Liver (tissue), 9 donors: Measurements from ENCODE around the gene CWF19L2. TPM values are rescaled to one million over a fixed set of nuclear protein-coding genes. Genes with fewer than 3 reads are reported as not detected.
"Not testable (repeated sequence)": the region's sequence is repeated elsewhere in the genome, so short reads cannot be mapped to it uniquely, and the experiment has no call there.

Source experiments
- DNase-seq: peaks from one replicate; pipeline ENCODE4 v3.0.0-alpha.2; 2017; ENCODE audit warnings: low spot score
- H3K27ac ChIP-seq, 2 donors: one replicate each; pipeline ENCODE4 v1.7.0; 2013; ENCODE audit warnings: inconsistent platforms in 2 of 2, low read length in 2 of 2, control low read depth in 1 of 2, low read depth in 1 of 2, mild to moderate bottlenecking in 1 of 2
- H3K27me3 ChIP-seq, 4 donors: one replicate each; pipeline versions ENCODE4 v1.6.1 to v1.7.0; 2013; ENCODE audit warnings: low read length in 3 of 4, inconsistent platforms in 1 of 4, mild to moderate bottlenecking in 1 of 4, moderate library complexity in 1 of 4; ENCODE audit not compliant: control insufficient read depth in 4 of 4, insufficient read depth in 4 of 4
- H3K36me3 ChIP-seq, 4 donors: one replicate each; pipeline versions ENCODE4 v1.6.1 to v1.7.0; 2013; ENCODE audit warnings: low read length in 3 of 4, mild to moderate bottlenecking in 3 of 4, low read depth in 1 of 4, moderate library complexity in 1 of 4; ENCODE audit not compliant: control insufficient read depth in 4 of 4, insufficient read depth in 3 of 4
- H3K4me1 ChIP-seq, 4 donors: one replicate each; pipeline versions ENCODE4 v1.6.1 to v1.7.0; 2013; ENCODE audit warnings: low read length in 3 of 4, mild to moderate bottlenecking in 3 of 4, moderate library complexity in 1 of 4; ENCODE audit not compliant: control insufficient read depth in 4 of 4, insufficient read depth in 4 of 4
- H3K4me3 ChIP-seq, 3 donors: one replicate each; pipeline versions ENCODE4 v1.6.1 to v1.7.0; 2013; ENCODE audit warnings: low read length in 3 of 3, control low read depth in 1 of 3, low read depth in 1 of 3, mild to moderate bottlenecking in 1 of 3
- H3K9ac ChIP-seq, 2 donors: one replicate each; pipeline ENCODE4 v1.7.0; 2013; ENCODE audit warnings: low read length in 2 of 2, mild to moderate bottlenecking in 2 of 2, moderate library complexity in 2 of 2, control low read depth in 1 of 2, low read depth in 1 of 2
- H3K9me3 ChIP-seq, 4 donors: one replicate each; pipeline versions ENCODE4 v1.6.1 to v1.7.0; 2013; ENCODE audit warnings: low read length in 3 of 4; ENCODE audit not compliant: control insufficient read depth in 4 of 4
- ATF3 ChIP-seq: IDR thresholded peaks from 2 replicates; pipeline ENCODE4 v1.6.1; 2016; ENCODE audit warnings: antibody characterized with exemption
- CTCF ChIP-seq: fragments of 150-350 bp; IDR thresholded peaks from 2 replicates; pipeline ENCODE4 v1.5.1; 2017; ENCODE audit warnings: improper control_type of control experiment, low read depth, low read length; ENCODE audit not compliant: missing input control
- EGR1 ChIP-seq, 2 donors: IDR thresholded peaks; 2 replicates each; pipeline ENCODE4 v1.6.1; 2016 to 2018; ENCODE audit warnings: antibody characterized with exemption in 2 of 2, low read depth in 2 of 2
- FOXA1 ChIP-seq: IDR thresholded peaks from 2 replicates; pipeline ENCODE4 v1.6.1; 2016; ENCODE audit warnings: antibody characterized with exemption
- FOXA2 ChIP-seq: IDR thresholded peaks from 2 replicates; pipeline ENCODE4 v1.6.1; 2016; ENCODE audit warnings: antibody characterized with exemption
- GABPA ChIP-seq, 2 donors: IDR thresholded peaks in 1 of 2; conservative IDR thresholded peaks in 1 of 2; 2 replicates each; pipeline ENCODE4 v1.6.1; 2016; ENCODE audit warnings: antibody characterized with exemption in 2 of 2, mild to moderate bottlenecking in 1 of 2, moderate library complexity in 1 of 2
- HNF4A ChIP-seq, 2 donors: conservative IDR thresholded peaks; 2 replicates each; pipeline ENCODE4 v1.6.1; 2016; ENCODE audit warnings: antibody characterized with exemption in 2 of 2, mild to moderate bottlenecking in 2 of 2
- HNF4G ChIP-seq: IDR thresholded peaks from 2 replicates; pipeline ENCODE4 v1.6.1; 2016; ENCODE audit warnings: antibody characterized with exemption
- JUND ChIP-seq, 2 donors: IDR thresholded peaks; 2 replicates each; pipeline ENCODE4 v1.6.1; 2016; ENCODE audit warnings: antibody characterized with exemption in 2 of 2
- MAX ChIP-seq: IDR thresholded peaks from 2 replicates; pipeline ENCODE4 v1.6.1; 2016; ENCODE audit warnings: antibody characterized with exemption
- RAD21 ChIP-seq, 2 donors: IDR thresholded peaks; 2 replicates each; pipeline ENCODE4 v1.6.1; 2016; ENCODE audit warnings: antibody characterized with exemption in 2 of 2, mild to moderate bottlenecking in 2 of 2
- REST ChIP-seq: IDR thresholded peaks from 2 replicates; pipeline ENCODE4 v1.6.1; 2016; ENCODE audit warnings: antibody characterized with exemption, mild to moderate bottlenecking
- RXRA ChIP-seq, 2 donors: IDR thresholded peaks; 2 replicates each; pipeline ENCODE4 v1.6.1; 2017 to 2018; ENCODE audit warnings: antibody characterized with exemption in 2 of 2, mild to moderate bottlenecking in 1 of 2
- SP1 ChIP-seq: IDR thresholded peaks from 2 replicates; pipeline ENCODE4 v1.6.1; 2018; ENCODE audit warnings: antibody characterized with exemption, mild to moderate bottlenecking
- YY1 ChIP-seq: IDR thresholded peaks from 2 replicates; pipeline ENCODE4 v1.6.1; 2016; ENCODE audit warnings: antibody characterized with exemption, mild to moderate bottlenecking
- ZBTB33 ChIP-seq: IDR thresholded peaks from 2 replicates; pipeline ENCODE4 v1.6.1; 2016; ENCODE audit warnings: antibody characterized with exemption
- WGBS: extraction: QIAGEN DNeasy Blood & Tissue Kit; methylation state at CpG from one replicate; pipeline ENCODE4 v1.1.7; 2013; 5-methylcytosine and 5-hydroxymethylcytosine counted together
- polyA plus RNA-seq, 2 donors: library from polyadenylated mRNA; stranded (reverse) in 1 of 2; unstranded in 1 of 2; fragments of 200-250 nt in 1 of 2; fragments of >200 nt in 1 of 2; fragmentation: Nextera tagmentation in 1 of 2; extraction: Ambion mirVana in 1 of 2; gene quantifications; one replicate each; pipeline versions ENCODE4 v1.2.1 to v1.2.3, GENCODE V29; 2013 to 2015
- total RNA-seq, 2 donors: library from RNA; depleted of rRNA; stranded (reverse); fragments of >200 nt; gene quantifications; one replicate each; pipeline ENCODE4 v1.2.3, GENCODE V29; 2014
- donor health status: healthy.
- donor health status: healthy.
- donor health status: healthy.
- donor health status: healthy.
- donor health status: healthy.

Gene CWF19L2
- total and polyA plus RNA-seq, 4 donors = 2.0 to 10.7 (median 5.8) TPM

GRCh38 chr11:107408762-107409211 is 48.8 kb downstream of the CWF19L2 start:
- Histone ChIP-seq H3K4me3 (no peak overlapping the region), H3K27me3 (no peaks in the 10 kb centered on the region), H3K36me3 (peaks cover 0 to 7% (median 2%) of the 10 kb centered on the region in 4 donors), H3K9ac (no peak overlapping the region), H3K9me3 (no peaks in the 10 kb centered on the region), H3K4me1 (peaks cover 0 to 22% (median 10%) of the 10 kb centered on the region in 4 donors), H3K27ac (no peak overlapping the region)
- peak; percentile 12 for TF ChIP-seq REST
- TF ChIP-seq CTCF = no peak
- peak; percentile 12 for TF ChIP-seq YY1
- TF ChIP-seq GABPA (IDR thresholded peaks at IDR 0.05 in 1 of 2, conservative IDR thresholded peaks at IDR 0.05 in 1 of 2) = no peak
- peak; percentile 18 for TF ChIP-seq ZBTB33
- TF ChIP-seq JUND (IDR thresholded peaks at IDR 0.05) = peak in 1 of 2 donors; percentile 27
- no peak for TF ChIP-seq ATF3
- TF ChIP-seq FOXA1 = no peak
- TF ChIP-seq HNF4G = no peak
- peak in 1 of 2 donors; percentile 35 for TF ChIP-seq RXRA (IDR thresholded peaks at IDR 0.05)
- TF ChIP-seq SP1 = peak; percentile 38
- peak; percentile 68 to 74 for TF ChIP-seq HNF4A (conservative IDR thresholded peaks at IDR 0.05)
- no peak for TF ChIP-seq MAX
- TF ChIP-seq EGR1 (IDR thresholded peaks at IDR 0.05; ENCODE audit: low read depth in 2 of 2) = no peak
- no peak for TF ChIP-seq RAD21 (IDR thresholded peaks at IDR 0.05)
- WGBS = 28% methylated on average over 1 of the region's 1 CpG
- DNase-seq = no peak

- DNase-seq = no peak
- H3K9me3 ChIP-seq = no peaks in the 10 kb centered on the region
- TF ChIP-seq JUND (IDR thresholded peaks at IDR 0.05) (peak in 1 of 2 donors; percentile 7), RAD21 (IDR thresholded peaks at IDR 0.05) (peak; percentile 11 to 16), RXRA (IDR thresholded peaks at IDR 0.05) (peak; percentile 24 to 50), MAX (no peak), EGR1 (IDR thresholded peaks at IDR 0.05; ENCODE audit: low read depth in 2 of 2) (peak in 1 of 2 donors; percentile 18), YY1 (peak; percentile 44), FOXA2 (no peak), HNF4G (peak; percentile 23), ZBTB33 (peak; percentile 33), SP1 (no peak), HNF4A (conservative IDR thresholded peaks at IDR 0.05) (peak; percentile 60 to 61)
- H3K4me1 ChIP-seq = peaks cover 0 to 22% (median 10%) of the 10 kb centered on the region in 4 donors
- H3K9ac ChIP-seq = no peak overlapping the region
- H3K36me3 ChIP-seq = no peaks in the 10 kb centered on the region
- WGBS = 54% methylated on average over 1 of the region's 1 CpG
- no peak overlapping the region for H3K4me3 ChIP-seq
- no peak overlapping the region for H3K27ac ChIP-seq
- no peaks in the 10 kb centered on the region for H3K27me3 ChIP-seq
These were observed 52.4 kb downstream of the CWF19L2 start for GRCh38 chr11:107405260-107405659.

- not testable (repeated sequence) for H3K9ac ChIP-seq, H3K9me3 ChIP-seq, H3K4me1 ChIP-seq, DNase-seq, H3K4me3 ChIP-seq, H3K36me3 ChIP-seq, H3K27ac ChIP-seq, H3K27me3 ChIP-seq
- 92% methylated on average over 2 of the region's 2 CpGs for WGBS
These were observed 56.5 kb downstream of the CWF19L2 start for GRCh38 chr11:107401131-107401530.
